Suprapubic skin (tissue), 4 donors: ENCODE data around the gene DDX31.

Experiments
- CTCF ChIP-seq, 2 donors: fragments of 200-600 bp in 1 of 2; fragments of 450-650 bp in 1 of 2; sonication (generic) in 1 of 2; IDR thresholded peaks; one replicate each; pipeline ENCODE4 v1.5.1; 2016 to 2019; ENCODE audit warnings: antibody characterized with exemption in 2 of 2, mild to moderate bottlenecking in 1 of 2, moderate library complexity in 1 of 2
- EP300 ChIP-seq: sonication (generic); formaldehyde crosslinking; IDR thresholded peaks from one replicate; pipeline ENCODE4 v1.6.1; 2017; ENCODE audit warnings: antibody characterized with exemption
- POLR2AphosphoS5 ChIP-seq, 3 donors: sonication (generic); formaldehyde crosslinking; IDR thresholded peaks; one replicate each; pipeline ENCODE4 v1.6.1; 2017; ENCODE audit warnings: antibody characterized with exemption in 3 of 3

- no peak for TF ChIP-seq CTCF (IDR thresholded peaks at IDR 0.05)
- no peak for TF ChIP-seq POLR2AphosphoS5 (IDR thresholded peaks at IDR 0.05)
- no peak for TF ChIP-seq EP300
Measured at GRCh38 chr9:132591244-132591643, 78.5 kb downstream of the DDX31 start.
